ENCODE results near the gene MLKL.
A peak's percentile ranks its signal among the peaks of the same experiment; 100 is the strongest.
"Not testable (repeated sequence)": the region's sequence is repeated elsewhere in the genome, so short reads cannot be mapped to it uniquely, and the experiment has no call there.

Gene MLKL

GRCh38 chr16:74724820-74725549, 24.3 kb upstream of the MLKL start:
- Histone ChIP-seq H3K27me3 (ENCODE audit: insufficient read depth, poor library complexity, severe bottlenecking) (no peaks in the 10 kb centered on the region), H3K4me3 (replicated peaks; ENCODE audit: insufficient read depth, low read length) (no peak overlapping the region), H3K27ac (replicated peaks) (no peak overlapping the region)
- DNase-seq (ENCODE audit: low read depth in 1 of 2, low spot score in 1 of 2) = no peak
- TF ChIP-seq SPI1 (IDR thresholded peaks at IDR 0.05; ENCODE audit: borderline replicate concordance, low read depth) = no peak
- no peak for TF ChIP-seq REST (IDR thresholded peaks at IDR 0.05; ENCODE audit: insufficient replicate concordance, low read depth)
- no peak for TF ChIP-seq POLR2AphosphoS5 (IDR thresholded peaks at IDR 0.05; ENCODE audit: low read depth)
- TF ChIP-seq GABPA (IDR thresholded peaks at IDR 0.05; ENCODE audit: low read depth) = no peak
- TF ChIP-seq CTCF (IDR thresholded peaks at IDR 0.05; ENCODE audit: insufficient read depth, low read length) = no peak

GRCh38 chr16:74723256-74723655, 22.6 kb upstream of the MLKL start:
- TF ChIP-seq REST (IDR thresholded peaks at IDR 0.05; ENCODE audit: insufficient replicate concordance, low read depth) (no peak), POLR2AphosphoS5 (IDR thresholded peaks at IDR 0.05; ENCODE audit: low read depth) (no peak), GABPA (IDR thresholded peaks at IDR 0.05; ENCODE audit: low read depth) (no peak), SPI1 (IDR thresholded peaks at IDR 0.05; ENCODE audit: borderline replicate concordance, low read depth) (no peak), CTCF (IDR thresholded peaks at IDR 0.05; ENCODE audit: insufficient read depth, low read length) (no peak)
- DNase-seq (ENCODE audit: low read depth in 1 of 2, low spot score in 1 of 2) = no peak
- Histone ChIP-seq H3K27ac (replicated peaks) (no peak overlapping the region), H3K4me3 (replicated peaks; ENCODE audit: insufficient read depth, low read length) (no peak overlapping the region), H3K27me3 (ENCODE audit: insufficient read depth, poor library complexity, severe bottlenecking) (no peaks in the 10 kb centered on the region)

- H3K27me3 ChIP-seq (ENCODE audit: insufficient read depth, poor library complexity, severe bottlenecking); DNase-seq (ENCODE audit: low read depth in 1 of 2, low spot score in 1 of 2); H3K27ac ChIP-seq (replicated peaks); H3K4me3 ChIP-seq (replicated peaks; ENCODE audit: insufficient read depth, low read length): not testable (repeated sequence)
Observed at GRCh38 chr16:74722156-74722555, 21.5 kb upstream of the MLKL start.

GRCh38 chr16:74721716-74722115, 21.1 kb upstream of the MLKL start:
- no peak for TF ChIP-seq POLR2AphosphoS5 (IDR thresholded peaks at IDR 0.05; ENCODE audit: low read depth)
- TF ChIP-seq REST (IDR thresholded peaks at IDR 0.05; ENCODE audit: insufficient replicate concordance, low read depth) = no peak
- TF ChIP-seq CTCF (IDR thresholded peaks at IDR 0.05; ENCODE audit: insufficient read depth, low read length) = no peak
- no peak for TF ChIP-seq GABPA (IDR thresholded peaks at IDR 0.05; ENCODE audit: low read depth)
- TF ChIP-seq SPI1 (IDR thresholded peaks at IDR 0.05; ENCODE audit: borderline replicate concordance, low read depth) = no peak
- Histone ChIP-seq H3K27me3 (ENCODE audit: insufficient read depth, poor library complexity, severe bottlenecking) (no peaks in the 10 kb centered on the region), H3K4me3 (replicated peaks; ENCODE audit: insufficient read depth, low read length) (no peak overlapping the region), H3K27ac (replicated peaks) (no peak overlapping the region)
- peak in 1 of 2 experiments; percentile 16 for DNase-seq (ENCODE audit: low read depth in 1 of 2, low spot score in 1 of 2)

All from HL-60 (cell line).